ENCODE data around the gene TUBA4B. TPM values are rescaled to one million over a fixed set of nuclear protein-coding genes. Genes with fewer than 3 reads are reported as not detected.

Gene TUBA4B
- total and polyA plus RNA-seq, 2 donors (not counting 3 experiments of a cell fraction or from before 2014, with no cell fraction given), result not detected

GRCh38 chr2:219223831-219224610, 29.0 kb upstream of the TUBA4B start:
- FAIRE-seq (no peak), DNase-seq (ENCODE audit: low read depth, low spot score) (no peak)
- no peak overlapping the region for H2AFZ ChIP-seq (ENCODE audit: low read depth, low read length)
- BruUV-seq (replicated peaks), result TSS peak; percentile 1
- TF ChIP-seq CTCF (IDR thresholded peaks at IDR 0.05; ENCODE audit: extremely low read depth in 1 of 2, insufficient read depth in 1 of 2, low read depth in 1 of 2, low read length in 2 of 2), result no peak
- no peak for TF ChIP-seq GATA2 (IDR thresholded peaks at IDR 0.05; ENCODE audit: insufficient read depth, insufficient read length, low read depth, low read length)
- no peak for TF ChIP-seq EZH2 (IDR thresholded peaks at IDR 0.05; ENCODE audit: borderline replicate concordance, low read depth, low read length, severe bottlenecking)
- no peak for TF ChIP-seq POLR2AphosphoS5 (IDR thresholded peaks at IDR 0.05; ENCODE audit: insufficient read depth, low read depth, low read length)
- TF ChIP-seq POLR2A (IDR thresholded peaks at IDR 0.05; ENCODE audit: low read depth, low read length), result no peak
- no peak for TF ChIP-seq MYC (IDR thresholded peaks at IDR 0.05; ENCODE audit: low read depth, low read length)
- TF ChIP-seq JUN (IDR thresholded peaks at IDR 0.05; ENCODE audit: borderline replicate concordance, insufficient read depth, insufficient read length, low read depth), result no peak
- no peak for TF ChIP-seq MAX (IDR thresholded peaks at IDR 0.05; ENCODE audit: insufficient read depth, insufficient read length)
- no peak for TF ChIP-seq FOS (IDR thresholded peaks at IDR 0.05; ENCODE audit: borderline replicate concordance, insufficient read depth, low read length)
- dilution Hi-C loops (cut with MboI; ENCODE audit: extremely low pct_ligation_motif_present, low sequenced_read_pairs), result no loop called here
- H4K20me1 ChIP-seq (replicated peaks; ENCODE audit: control insufficient read depth, extremely low read depth, insufficient read depth, low read length), result no peaks in the 10 kb centered on the region
- no peak overlapping the region for H3K4me2 ChIP-seq (ENCODE audit: insufficient read depth, low read length)
- no peaks in the 10 kb centered on the region for H3K9me3 ChIP-seq (replicated peaks; ENCODE audit: control insufficient read depth, insufficient read depth, low read length)
- H3K9ac ChIP-seq (replicated peaks; ENCODE audit: extremely low read depth, insufficient read depth, low read length), result no peak overlapping the region
- H3K27ac ChIP-seq (ENCODE audit: insufficient read depth, low read depth, low read length), result no peak overlapping the region
- H3K4me3 ChIP-seq (replicated peaks in 1 of 3; ENCODE audit: insufficient read depth in 1 of 3, low read depth in 1 of 3, low read length in 3 of 3), result no peak overlapping the region
- H3K27me3 ChIP-seq (ENCODE audit: control insufficient read depth in 2 of 2, insufficient read depth in 2 of 2, low read length in 2 of 2), result no peaks in the 10 kb centered on the region
- H3K79me2 ChIP-seq (ENCODE audit: control insufficient read depth, insufficient read depth, low read length), result peaks cover 18% of the 10 kb centered on the region
- H3K9me1 ChIP-seq (replicated peaks; ENCODE audit: control insufficient read depth, extremely low read depth, insufficient read depth, low read length), result no peaks in the 10 kb centered on the region
- CTCF ChIA-PET, result interaction anchor here (0.8 kb wide), 1 partner anchor 13 kb away, joined by 3 read pairs; no protein-coding TSS in a partner anchor
- H3K36me3 ChIP-seq (ENCODE audit: control insufficient read depth in 2 of 2, extremely low read depth in 1 of 2, insufficient read depth in 2 of 2, low read length in 2 of 2), result peaks cover 3 to 46% of the 10 kb centered on the region in 2 experiments
- POLR2A ChIA-PET, result interaction anchor here (0.6 kb wide), 1 partner anchor 230 kb away, joined by 3 read pairs; no protein-coding TSS in a partner anchor
- intact Hi-C loops (cut with micrococcal nuclease), result no loop called here
- H3K4me1 ChIP-seq (ENCODE audit: control insufficient read depth, extremely low read depth, insufficient read depth, low read length), result peaks cover 14% of the 10 kb centered on the region

Measured in endothelial cell of umbilical vein (primary cell).